ENCODE data around the gene S100A13. TPM values are rescaled to one million over a fixed set of nuclear protein-coding genes. Genes with fewer than 3 reads are reported as not detected.
A peak's percentile ranks its signal among the peaks of the same experiment; 100 is the strongest.

S100A13 gene
- total RNA-seq, 4 donors from 2014 or later: 118 to 192 (median 176) TPM

- DNase-seq (ENCODE audit: low spot score): no peak
- no peak for ATAC-seq (ENCODE audit: low FRiP score)
- no peak for TF ChIP-seq CTCF (IDR thresholded peaks at IDR 0.05)
Observed at GRCh38 chr1:153667439-153667838, 40.1 kb upstream of the S100A13 start.

DNA sequence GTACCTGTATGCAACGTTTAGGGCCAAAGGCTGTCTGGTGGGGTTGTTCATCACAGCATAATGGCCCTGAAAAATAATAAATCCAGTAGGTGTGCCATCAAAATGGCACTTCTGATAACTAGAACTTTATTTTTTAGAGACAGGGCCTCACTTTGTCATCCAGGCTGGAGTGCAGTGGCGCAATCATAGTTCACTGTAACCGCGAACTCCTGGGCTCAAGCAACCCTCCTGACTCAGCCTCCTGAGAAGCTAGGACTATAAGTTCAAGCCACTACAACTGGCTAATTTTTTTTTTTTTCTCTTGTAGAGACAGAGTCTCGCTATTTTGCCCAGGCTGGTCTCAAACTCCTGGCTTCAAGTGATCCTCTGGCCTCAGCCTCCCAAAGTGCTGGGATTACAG is 35.9 kb upstream of the S100A13 start:
- no peak for TF ChIP-seq CTCF (IDR thresholded peaks at IDR 0.05)
- ATAC-seq (ENCODE audit: low FRiP score): no peak
- no peak for DNase-seq (ENCODE audit: low spot score)

DNA sequence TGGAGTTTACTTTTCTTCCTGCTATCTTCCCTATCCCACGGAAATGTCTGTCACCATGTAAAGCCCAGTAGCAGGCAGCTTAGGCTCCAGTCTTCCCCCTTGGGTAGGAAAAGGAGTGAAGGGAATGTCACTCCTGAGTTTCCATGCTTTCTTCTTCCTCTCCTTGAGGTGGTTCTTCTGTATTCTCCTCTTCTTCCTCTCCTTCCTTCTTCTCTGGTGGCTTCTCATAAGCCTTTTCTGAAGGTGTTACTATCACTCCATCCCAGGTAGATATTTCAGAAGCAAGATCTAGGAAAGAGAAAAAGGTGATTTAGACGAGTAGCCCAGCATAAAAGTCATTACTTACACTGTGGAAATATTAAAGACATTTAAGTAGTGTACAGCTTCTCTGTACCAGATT is 35.0 kb upstream of the S100A13 start:
- no peak for ATAC-seq (ENCODE audit: low FRiP score)
- no peak for DNase-seq (ENCODE audit: low spot score)
- no peak for TF ChIP-seq CTCF (IDR thresholded peaks at IDR 0.05)

DNA sequence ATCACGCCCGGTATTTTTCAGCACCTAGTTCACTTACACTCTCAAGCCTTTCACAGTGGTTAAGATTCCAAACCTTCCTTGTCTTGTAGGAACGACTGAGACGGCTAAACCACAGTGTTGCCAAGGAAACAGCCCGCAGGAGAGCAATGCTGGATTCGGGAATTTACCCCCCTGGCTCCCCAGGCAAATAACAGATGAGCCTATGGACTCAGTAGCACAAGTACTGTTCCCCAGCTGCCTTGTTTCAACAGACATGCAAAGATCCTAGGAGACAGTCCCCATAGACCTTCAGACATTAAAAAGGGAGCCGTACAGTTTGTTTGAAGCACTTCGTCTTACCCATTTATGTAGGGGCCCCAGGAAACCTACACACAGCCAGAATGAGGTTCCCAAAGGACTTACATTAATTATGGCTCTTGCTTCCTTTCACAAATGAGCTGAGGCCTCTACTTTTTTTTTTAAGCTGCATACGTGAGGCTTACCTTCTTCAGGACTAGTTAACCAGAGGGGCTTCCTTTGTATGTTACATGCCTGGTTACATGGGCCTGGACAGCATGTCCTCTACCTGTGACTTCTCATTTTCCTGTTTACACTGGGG is 33.9 kb upstream of the S100A13 start:
- TF ChIP-seq CTCF (IDR thresholded peaks at IDR 0.05): no peak
- DNase-seq (ENCODE audit: low spot score) (no peak), ATAC-seq (ENCODE audit: low FRiP score) (no peak)

- DNase-seq (ENCODE audit: low spot score) (no peak), ATAC-seq (ENCODE audit: low FRiP score) (no peak)
- TF ChIP-seq CTCF (IDR thresholded peaks at IDR 0.05): no peak
Observed at GRCh38 chr1:153659656-153660055, 32.4 kb upstream of the S100A13 start.

- no peak for TF ChIP-seq CTCF (IDR thresholded peaks at IDR 0.05)
- ATAC-seq (ENCODE audit: low FRiP score) (no peak), DNase-seq (ENCODE audit: low spot score) (no peak)
Observed at GRCh38 chr1:153659175-153659534, 31.9 kb upstream of the S100A13 start.

DNA sequence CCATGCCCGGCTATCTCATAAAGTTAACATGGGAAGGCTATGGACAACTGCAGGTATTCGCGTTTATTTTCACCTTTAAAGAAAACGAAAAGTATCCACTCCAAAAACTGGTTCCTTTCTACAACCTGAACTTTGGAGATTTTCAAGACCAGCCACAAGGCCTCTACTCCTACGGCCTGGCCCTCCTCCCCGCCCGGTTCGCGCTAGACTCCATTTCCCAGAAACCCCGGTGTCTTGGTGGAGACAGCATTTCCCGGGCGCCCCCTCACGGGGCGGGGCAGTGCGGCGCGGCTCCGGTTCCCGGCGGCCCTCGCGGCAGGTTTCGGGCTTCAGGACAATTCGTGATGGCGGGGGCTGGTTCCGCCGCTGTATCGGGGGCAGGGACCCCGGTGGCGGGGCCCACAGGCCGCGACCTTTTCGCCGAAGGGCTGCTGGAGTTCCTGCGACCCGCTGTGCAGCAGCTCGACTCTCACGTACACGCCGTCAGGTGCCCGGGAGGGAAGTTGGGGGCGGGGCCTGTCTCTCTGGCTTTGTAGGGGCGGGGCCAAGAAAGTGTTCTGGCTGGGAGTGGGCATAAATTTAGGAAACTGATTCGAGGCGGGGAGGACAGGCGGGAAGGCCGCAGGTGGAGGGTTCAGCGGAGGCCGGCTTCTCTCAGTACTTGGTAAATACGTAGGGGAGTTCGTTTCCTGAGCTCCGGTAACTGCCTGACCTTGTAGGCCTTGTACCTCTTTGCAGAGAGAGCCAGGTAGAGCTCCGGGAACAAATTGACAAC is 31.3 kb upstream of the S100A13 start, which contains the start of gene SNAPIN:
TSS of gene SNAPIN (plus strand) at position 304 of the 775 bp plus-strand sequence. CDS start at position 345, 41 bp downstream.
- DNase-seq (ENCODE audit: low spot score): peak; percentile 83
- TF ChIP-seq CTCF (IDR thresholded peaks at IDR 0.05): no peak
- ATAC-seq (ENCODE audit: low FRiP score): peak; percentile 95
